Measurements from ENCODE around the gene TSHZ2. TPM values are rescaled to one million over a fixed set of nuclear protein-coding genes. Genes with fewer than 3 reads are reported as not detected.

Gene TSHZ2
- total RNA-seq, 1 donor from 2014 or later = 30.4 TPM

DNA sequence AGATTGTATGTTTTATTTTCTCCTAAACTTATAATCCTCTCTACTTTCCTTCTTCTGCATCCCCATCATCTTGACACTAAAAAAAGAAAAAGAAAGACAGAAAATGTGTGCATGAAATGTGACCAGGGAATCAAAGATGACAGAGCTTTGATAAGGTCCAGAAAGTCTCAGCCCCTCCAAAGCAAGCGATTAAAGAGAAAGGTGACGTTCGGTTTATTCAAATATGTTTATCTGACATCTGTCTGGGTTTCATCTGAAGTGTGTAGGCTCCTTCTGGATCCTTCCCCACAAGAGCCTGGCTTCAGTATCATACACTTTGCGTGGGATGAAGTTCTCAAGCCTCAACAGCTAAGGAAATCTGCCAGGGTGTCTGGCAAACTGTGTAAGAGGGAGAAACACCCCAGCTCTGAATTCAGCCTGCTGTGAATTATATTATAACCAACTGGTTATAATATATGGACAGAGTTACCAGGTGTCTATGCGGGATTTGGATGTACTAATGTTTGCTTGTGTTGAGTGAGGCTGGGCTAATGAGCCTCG lies 358.5 kb downstream of the TSHZ2 start:
- DNase-seq (ENCODE audit: extremely low spot score in 2 of 2) = no peak
- Histone ChIP-seq H3K36me3 (no peaks in the 10 kb centered on the region), H3K4me3 (no peak overlapping the region), H3K4me1 (no peaks in the 10 kb centered on the region), H3K27me3 (no peaks in the 10 kb centered on the region), H3K9me3 (no peaks in the 10 kb centered on the region), H3K27ac (no peak overlapping the region)
- TF ChIP-seq POLR2AphosphoS5 (IDR thresholded peaks at IDR 0.05; ENCODE audit: insufficient read depth in 1 of 2, low read depth in 1 of 2) (no peak), POLR2A (IDR thresholded peaks at IDR 0.05) (no peak)
- TF ChIP-seq, protein P1, sequence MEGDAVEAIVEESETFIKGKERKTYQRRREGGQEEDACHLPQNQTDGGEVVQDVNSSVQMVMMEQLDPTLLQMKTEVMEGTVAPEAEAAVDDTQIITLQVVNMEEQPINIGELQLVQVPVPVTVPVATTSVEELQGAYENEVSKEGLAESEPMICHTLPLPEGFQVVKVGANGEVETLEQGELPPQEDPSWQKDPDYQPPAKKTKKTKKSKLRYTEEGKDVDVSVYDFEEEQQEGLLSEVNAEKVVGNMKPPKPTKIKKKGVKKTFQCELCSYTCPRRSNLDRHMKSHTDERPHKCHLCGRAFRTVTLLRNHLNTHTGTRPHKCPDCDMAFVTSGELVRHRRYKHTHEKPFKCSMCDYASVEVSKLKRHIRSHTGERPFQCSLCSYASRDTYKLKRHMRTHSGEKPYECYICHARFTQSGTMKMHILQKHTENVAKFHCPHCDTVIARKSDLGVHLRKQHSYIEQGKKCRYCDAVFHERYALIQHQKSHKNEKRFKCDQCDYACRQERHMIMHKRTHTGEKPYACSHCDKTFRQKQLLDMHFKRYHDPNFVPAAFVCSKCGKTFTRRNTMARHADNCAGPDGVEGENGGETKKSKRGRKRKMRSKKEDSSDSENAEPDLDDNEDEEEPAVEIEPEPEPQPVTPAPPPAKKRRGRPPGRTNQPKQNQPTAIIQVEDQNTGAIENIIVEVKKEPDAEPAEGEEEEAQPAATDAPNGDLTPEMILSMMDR (IDR thresholded peaks at IDR 0.05) = no peak
- intact Hi-C loops (cut with DNase I) = no loop called here

DNA sequence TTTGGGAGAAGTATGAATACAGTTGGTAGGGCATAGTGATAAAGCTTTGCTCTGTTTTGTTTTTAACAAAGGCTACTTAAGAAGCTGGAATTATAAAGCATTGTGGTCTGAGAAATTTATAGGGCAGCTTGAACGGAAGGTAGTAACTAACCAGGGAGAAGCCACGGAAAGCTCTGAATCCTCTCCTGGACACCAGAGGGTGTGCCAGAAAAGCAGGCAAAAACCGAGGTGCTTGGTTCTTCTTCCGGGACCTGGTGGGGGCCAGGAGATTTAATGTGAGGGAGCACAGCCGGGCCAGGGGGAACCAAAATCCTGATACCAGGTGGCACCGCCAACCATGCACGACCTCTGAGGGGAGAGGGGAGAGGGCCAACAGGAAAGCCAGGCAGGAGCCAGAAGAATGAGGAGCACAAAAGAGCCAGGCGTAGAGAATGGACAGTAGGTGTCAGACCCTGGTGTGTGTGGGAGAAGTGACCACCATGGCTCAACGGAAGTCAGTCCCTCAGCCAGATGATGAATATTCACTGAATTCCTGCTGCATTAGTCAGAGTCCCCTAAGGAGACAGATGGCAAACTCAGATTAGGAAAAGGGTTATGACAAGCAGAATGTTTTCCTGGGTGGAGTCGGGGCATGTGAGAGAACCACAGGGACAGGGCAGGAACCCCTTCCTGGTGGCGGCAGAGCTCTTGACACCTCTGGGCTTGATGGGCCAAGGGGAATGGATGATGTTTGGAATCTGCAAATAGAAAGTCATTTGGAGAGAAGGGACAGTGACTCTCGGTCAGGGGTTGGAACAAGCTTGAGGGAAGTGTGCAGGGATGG lies 359.2 kb downstream of the TSHZ2 start:
- Histone ChIP-seq H3K4me3 (no peak overlapping the region), H3K9me3 (no peaks in the 10 kb centered on the region), H3K27me3 (no peaks in the 10 kb centered on the region), H3K27ac (no peak overlapping the region), H3K4me1 (no peaks in the 10 kb centered on the region), H3K36me3 (no peaks in the 10 kb centered on the region)
- intact Hi-C loops (cut with DNase I) = no loop called here
- DNase-seq (ENCODE audit: extremely low spot score in 2 of 2) = no peak
- TF ChIP-seq POLR2AphosphoS5 (IDR thresholded peaks at IDR 0.05; ENCODE audit: insufficient read depth in 1 of 2, low read depth in 1 of 2) = no peak
- no peak for TF ChIP-seq POLR2A (IDR thresholded peaks at IDR 0.05)
- TF ChIP-seq, protein P1 (IDR thresholded peaks at IDR 0.05) = no peak

- no peak for TF ChIP-seq POLR2AphosphoS5 (IDR thresholded peaks at IDR 0.05; ENCODE audit: insufficient read depth in 1 of 2, low read depth in 1 of 2)
- no peak for TF ChIP-seq POLR2A (IDR thresholded peaks at IDR 0.05)
- TF ChIP-seq, protein P1 (IDR thresholded peaks at IDR 0.05) = no peak
- H3K9me3 ChIP-seq = no peaks in the 10 kb centered on the region
- H3K4me1 ChIP-seq = no peaks in the 10 kb centered on the region
- H3K4me3 ChIP-seq = no peak overlapping the region
- no peaks in the 10 kb centered on the region for H3K27me3 ChIP-seq
- intact Hi-C loops (cut with DNase I) = no loop called here
- H3K36me3 ChIP-seq = no peaks in the 10 kb centered on the region
- H3K27ac ChIP-seq = no peak overlapping the region
- no peak for DNase-seq (ENCODE audit: extremely low spot score in 2 of 2)
These were observed 360.1 kb downstream of the TSHZ2 start for GRCh38 chr20:53332022-53332837.

DNA sequence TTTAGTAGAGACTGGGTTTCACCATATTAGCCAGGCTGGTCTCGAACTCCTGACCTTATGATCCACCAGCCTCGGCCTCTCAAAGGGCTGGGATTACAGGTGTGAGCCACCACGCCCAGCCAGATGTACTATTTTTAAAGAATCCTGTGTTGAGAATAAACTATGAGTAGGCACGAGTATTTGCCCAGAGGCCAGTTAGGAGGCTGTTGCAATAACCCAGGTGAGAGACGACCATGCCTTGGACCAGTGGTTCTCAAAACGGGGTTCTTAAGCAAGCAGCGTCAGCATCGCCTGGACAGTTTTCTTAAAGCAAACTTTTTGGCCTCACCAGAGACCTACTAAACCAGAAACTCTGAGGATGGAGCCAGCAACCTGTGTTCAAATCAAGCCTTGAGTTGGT lies 362.7 kb downstream of the TSHZ2 start:
- H3K27ac ChIP-seq = no peak overlapping the region
- no peak for DNase-seq (ENCODE audit: extremely low spot score in 2 of 2)
- no peak overlapping the region for H3K4me3 ChIP-seq
- no peaks in the 10 kb centered on the region for H3K9me3 ChIP-seq
- TF ChIP-seq, protein P1 (IDR thresholded peaks at IDR 0.05) = no peak
- no peak for TF ChIP-seq POLR2AphosphoS5 (IDR thresholded peaks at IDR 0.05; ENCODE audit: insufficient read depth in 1 of 2, low read depth in 1 of 2)
- no peak for TF ChIP-seq POLR2A (IDR thresholded peaks at IDR 0.05)
- no peaks in the 10 kb centered on the region for H3K4me1 ChIP-seq
- no peaks in the 10 kb centered on the region for H3K27me3 ChIP-seq
- no peaks in the 10 kb centered on the region for H3K36me3 ChIP-seq
- intact Hi-C loops (cut with DNase I) = no loop called here

Data from vagina (tissue), 2 donors.